ENCODE results near the gene LCN1. TPM values are rescaled to one million over a fixed set of nuclear protein-coding genes. Genes with fewer than 3 reads are reported as not detected.
"Not testable (repeated sequence)": the region's sequence is repeated elsewhere in the genome, so short reads cannot be mapped to it uniquely, and the experiment has no call there.

The LCN1 gene
- total RNA-seq, 1 donor from 2014 or later, result not detected

GRCh38 chr9:135547756-135548736 lies 26.8 kb downstream of the LCN1 start:
- ATAC-seq, result no peak

GRCh38 chr9:135549478-135550343 lies 28.5 kb downstream of the LCN1 start:
- ATAC-seq, result not testable (repeated sequence)

- ATAC-seq, result no peak
Measured at GRCh38 chr9:135550344-135550918, 29.2 kb downstream of the LCN1 start.

- no peak for ATAC-seq
Measured at GRCh38 chr9:135551031-135551430, 29.8 kb downstream of the LCN1 start.

- ATAC-seq, result no peak
Measured at GRCh38 chr9:135551456-135551855, 30.2 kb downstream of the LCN1 start.

GRCh38 chr9:135552021-135552697 lies 30.9 kb downstream of the LCN1 start:
- no peak for ATAC-seq

- ATAC-seq, result no peak
Measured at GRCh38 chr9:135552698-135553171, 31.5 kb downstream of the LCN1 start.

- no peak for ATAC-seq
Measured at GRCh38 chr9:135554718-135555117, 33.5 kb downstream of the LCN1 start.

- ATAC-seq, result no peak
Measured at GRCh38 chr9:135555203-135555602, 34.0 kb downstream of the LCN1 start.

GRCh38 chr9:135555910-135556309 lies 34.7 kb downstream of the LCN1 start:
- ATAC-seq, result no peak

GRCh38 chr9:135559606-135560005 lies 38.4 kb downstream of the LCN1 start:
- ATAC-seq, result no peak

- ATAC-seq, result peak; percentile 7
Measured at GRCh38 chr9:135561391-135562234, 40.4 kb downstream of the LCN1 start, which contains the start of gene PAEP. Gene PAEP (plus strand): TSS chr9:135561756.

GRCh38 chr9:135562235-135562745 lies 41.0 kb downstream of the LCN1 start:
- no peak for ATAC-seq

- no peak for ATAC-seq
Measured at GRCh38 chr9:135563039-135563476, 41.8 kb downstream of the LCN1 start.

- no peak for ATAC-seq
Measured at GRCh38 chr9:135563858-135564257, 42.6 kb downstream of the LCN1 start.

- no peak for ATAC-seq
Measured at GRCh38 chr9:135565141-135565628, 43.9 kb downstream of the LCN1 start.

- ATAC-seq, result no peak
Measured at GRCh38 chr9:135565636-135566035, 44.4 kb downstream of the LCN1 start.

GRCh38 chr9:135566552-135566951 lies 45.3 kb downstream of the LCN1 start:
- no peak for ATAC-seq

- ATAC-seq, result no peak
Measured at GRCh38 chr9:135567311-135567710, 46.1 kb downstream of the LCN1 start.

- ATAC-seq, result no peak
Measured at GRCh38 chr9:135568026-135568425, 46.8 kb downstream of the LCN1 start.

GRCh38 chr9:135570456-135570855 lies 49.2 kb downstream of the LCN1 start:
- ATAC-seq, result no peak

Measured in esophagus mucosa (tissue), 1 donor.